Subcutaneous adipose tissue (tissue), 4 donors: ENCODE data around the gene AUNIP. TPM values are rescaled to one million over a fixed set of nuclear protein-coding genes. Genes with fewer than 3 reads are reported as not detected.

Source experiments
- total RNA-seq, 4 donors: library from RNA; depleted of rRNA; stranded (reverse); fragments of >200 nt; gene quantifications; one replicate each; pipeline ENCODE4 v1.1.0, GENCODE V29; 2016
- TF ChIP-seq, protein P1 (sequence below): fragments of 450-650 bp; IDR thresholded peaks from one replicate; pipeline ENCODE4 v1.5.1; 2016; ENCODE audit warnings: low read depth, mild to moderate bottlenecking, control low read depth, antibody characterized with exemption, moderate library complexity

Gene AUNIP
- total RNA-seq, 4 donors from 2014 or later = 1.9 TPM; not detected in 3

DNA sequence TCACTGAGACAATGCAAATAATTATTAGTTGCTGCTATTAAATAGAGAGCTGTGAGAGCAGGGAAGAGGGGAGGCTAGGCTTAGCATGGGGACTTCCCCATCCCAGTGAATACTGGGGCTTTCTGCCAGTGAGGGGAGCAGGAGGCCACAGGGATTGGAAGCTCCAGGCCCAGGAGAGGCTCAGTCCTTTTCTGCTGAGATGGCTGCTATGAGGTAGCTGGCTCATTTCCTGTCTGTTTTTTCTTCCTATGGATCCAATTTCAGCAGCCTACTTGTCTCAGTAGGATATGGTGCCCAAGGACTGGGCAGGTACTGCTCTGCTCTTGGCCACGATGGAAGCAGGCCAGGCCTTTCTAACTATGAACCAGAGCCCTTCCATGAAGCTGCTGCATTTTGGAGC, 37.0 kb upstream of the AUNIP start:
- TF ChIP-seq, protein P1, sequence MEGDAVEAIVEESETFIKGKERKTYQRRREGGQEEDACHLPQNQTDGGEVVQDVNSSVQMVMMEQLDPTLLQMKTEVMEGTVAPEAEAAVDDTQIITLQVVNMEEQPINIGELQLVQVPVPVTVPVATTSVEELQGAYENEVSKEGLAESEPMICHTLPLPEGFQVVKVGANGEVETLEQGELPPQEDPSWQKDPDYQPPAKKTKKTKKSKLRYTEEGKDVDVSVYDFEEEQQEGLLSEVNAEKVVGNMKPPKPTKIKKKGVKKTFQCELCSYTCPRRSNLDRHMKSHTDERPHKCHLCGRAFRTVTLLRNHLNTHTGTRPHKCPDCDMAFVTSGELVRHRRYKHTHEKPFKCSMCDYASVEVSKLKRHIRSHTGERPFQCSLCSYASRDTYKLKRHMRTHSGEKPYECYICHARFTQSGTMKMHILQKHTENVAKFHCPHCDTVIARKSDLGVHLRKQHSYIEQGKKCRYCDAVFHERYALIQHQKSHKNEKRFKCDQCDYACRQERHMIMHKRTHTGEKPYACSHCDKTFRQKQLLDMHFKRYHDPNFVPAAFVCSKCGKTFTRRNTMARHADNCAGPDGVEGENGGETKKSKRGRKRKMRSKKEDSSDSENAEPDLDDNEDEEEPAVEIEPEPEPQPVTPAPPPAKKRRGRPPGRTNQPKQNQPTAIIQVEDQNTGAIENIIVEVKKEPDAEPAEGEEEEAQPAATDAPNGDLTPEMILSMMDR = no peak

DNA sequence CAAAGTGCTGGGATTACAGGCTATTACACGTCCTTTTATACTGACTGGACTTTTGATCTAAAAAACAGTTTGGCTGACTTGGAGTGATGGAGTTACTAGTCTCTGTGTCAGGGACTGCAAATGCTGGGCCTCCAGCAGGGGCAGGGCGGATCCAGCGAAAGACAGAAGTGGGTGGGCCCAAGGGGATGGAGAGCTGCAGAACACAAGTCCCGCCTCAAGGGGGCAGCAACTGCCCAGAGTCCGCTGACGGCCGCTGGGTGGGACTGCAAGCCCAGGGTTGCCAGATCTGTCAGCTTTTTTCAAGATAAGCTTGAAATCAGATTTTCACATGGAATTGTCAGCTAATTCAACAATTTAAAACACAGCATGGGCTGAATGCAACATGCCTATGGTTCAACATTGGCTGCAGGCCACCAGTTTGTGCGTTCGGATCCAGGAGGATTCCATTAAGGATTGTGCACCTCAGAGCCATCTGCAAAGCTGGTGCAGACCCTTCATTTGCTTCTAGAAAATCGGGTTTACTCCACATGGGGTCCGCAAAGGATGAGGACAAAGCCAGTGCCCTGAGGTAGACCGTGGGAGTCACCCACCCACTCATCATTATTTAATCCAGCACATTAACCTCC, 36.2 kb upstream of the AUNIP start:
- TF ChIP-seq, protein P1 = no peak

DNA sequence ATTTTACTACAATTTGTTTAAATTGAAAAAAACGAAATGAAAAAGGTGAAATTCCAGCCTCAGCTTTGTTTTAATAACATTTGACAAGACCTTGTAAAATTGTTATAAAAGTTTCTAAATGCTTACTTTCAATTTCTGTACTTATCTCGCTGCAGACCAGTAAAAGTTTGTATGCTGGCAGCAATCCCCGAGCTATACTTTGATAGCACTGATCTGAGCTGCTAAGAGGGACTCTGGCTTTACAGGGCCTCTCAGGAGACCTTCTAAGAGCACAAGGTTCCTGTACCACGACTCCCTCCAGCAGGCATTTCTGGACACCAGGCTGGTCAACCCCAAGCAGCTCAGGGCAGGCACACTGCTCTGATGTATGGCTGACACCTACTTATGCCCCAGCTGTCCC, 33.9 kb upstream of the AUNIP start:
- TF ChIP-seq, protein P1 = no peak

DNA sequence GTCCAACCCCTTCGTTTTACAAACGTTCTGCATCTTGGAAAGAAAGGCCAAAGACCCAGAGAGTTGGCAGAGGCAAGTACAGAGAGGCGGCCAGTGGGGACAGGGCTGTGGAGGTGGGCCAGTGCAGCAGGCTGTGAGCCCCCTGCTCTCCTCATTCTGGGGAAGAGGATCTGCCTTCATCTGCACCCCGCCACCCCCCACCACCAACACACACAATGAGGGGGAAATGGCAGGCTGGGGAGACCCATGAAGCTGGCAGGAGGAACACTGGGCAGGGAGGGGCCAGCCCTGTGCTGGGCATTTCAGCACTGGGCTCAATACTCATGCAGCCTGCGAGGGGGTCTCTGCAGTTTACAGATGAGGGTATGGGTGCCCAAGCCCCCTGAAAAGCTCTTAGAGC, 32.3 kb upstream of the AUNIP start:
- TF ChIP-seq, protein P1 = no peak

DNA sequence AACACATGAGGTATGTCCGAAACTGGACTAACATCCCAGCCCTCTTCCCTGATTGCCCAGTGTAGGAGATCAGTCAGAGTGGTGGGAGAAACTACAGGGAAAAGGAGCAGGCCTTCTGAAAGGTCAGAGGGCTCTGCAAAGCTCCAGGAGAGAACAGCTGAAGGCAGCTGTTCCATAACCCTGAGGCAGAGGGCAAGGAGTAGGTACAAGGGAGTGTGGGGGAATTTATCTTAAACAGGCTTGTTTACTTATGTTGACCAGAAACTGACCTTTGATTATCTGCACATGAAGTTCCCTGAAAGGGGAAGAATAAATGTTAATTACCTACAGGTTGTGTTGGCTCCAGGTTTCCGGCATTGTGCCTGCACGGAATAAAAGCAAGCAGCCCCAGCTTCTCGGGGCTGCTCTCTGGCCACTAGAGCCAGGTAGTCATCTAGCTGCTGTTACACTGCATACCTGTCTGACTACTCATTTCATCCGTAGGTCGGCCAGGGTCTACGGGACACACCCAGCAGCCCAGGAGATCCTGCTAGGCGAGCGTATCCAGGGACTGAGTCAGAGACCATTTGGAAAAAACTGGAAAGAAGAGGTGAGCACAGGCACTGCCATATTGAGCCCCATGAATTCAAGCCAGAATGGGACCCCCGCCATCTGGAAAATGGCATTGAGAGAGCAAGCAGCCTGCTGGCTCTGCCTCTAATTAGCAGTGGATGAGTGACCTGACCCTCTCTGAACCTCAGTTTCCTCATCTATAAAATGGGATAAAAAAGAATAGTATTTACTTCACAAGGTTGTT, 31.2 kb upstream of the AUNIP start:
- TF ChIP-seq, protein P1 = no peak

DNA sequence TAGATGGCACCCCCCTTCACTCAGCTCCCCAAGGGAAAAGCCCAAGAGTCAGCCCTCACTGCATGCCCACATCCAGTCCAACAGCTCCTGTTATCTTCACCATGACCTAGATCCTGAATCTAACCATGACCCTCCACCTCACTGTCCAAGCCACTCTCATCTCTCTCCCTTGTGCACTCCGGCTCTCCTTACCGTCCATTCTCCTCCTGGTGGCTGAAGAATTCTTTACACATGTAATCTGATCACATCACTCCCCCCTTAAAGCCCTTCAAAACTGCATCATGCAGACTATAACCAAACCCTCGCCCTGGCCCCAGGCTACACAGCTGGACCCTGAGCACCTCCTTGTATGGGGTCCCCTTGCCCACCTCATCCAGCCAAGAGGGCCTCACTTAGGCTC, 30.2 kb upstream of the AUNIP start:
- TF ChIP-seq, protein P1 = no peak

DNA sequence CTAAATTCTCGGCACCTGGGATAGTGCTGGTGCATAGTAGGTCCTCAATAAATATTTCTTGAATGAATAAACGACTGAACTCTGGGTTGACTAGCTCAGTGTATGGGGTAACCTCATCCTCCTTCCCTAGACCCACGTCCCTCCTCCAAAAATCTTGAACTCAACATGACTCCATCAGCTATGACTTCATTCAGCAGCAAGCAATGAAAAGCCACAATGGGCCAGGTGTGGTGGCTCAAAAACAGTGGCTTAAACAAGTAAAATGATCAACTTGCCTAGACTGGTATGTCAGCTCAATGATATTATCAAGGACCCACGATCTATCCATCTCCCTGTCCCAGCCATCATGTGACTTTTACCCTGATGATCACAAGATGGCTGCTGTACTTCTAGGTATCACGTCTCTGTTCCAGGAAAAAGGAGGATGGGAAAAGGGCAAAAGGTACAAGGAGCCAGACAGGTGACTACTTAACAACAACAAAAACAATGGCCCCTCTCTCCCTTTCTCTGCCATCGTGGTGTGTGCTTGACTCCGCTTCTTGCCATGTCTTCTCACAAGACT, 29.2 kb upstream of the AUNIP start:
- TF ChIP-seq, protein P1 = no peak
